GM19043 (cell line): ENCODE measurements around the gene ZNF580.

Experiments used
- ATAC-seq: cut with Tn5 transposase; IDR thresholded peaks from one replicate; pipeline ENCODE4 v1.9.1; 2021; ENCODE audit warnings: low read depth; ENCODE audit not compliant: unreplicated experiment

Gene ZNF580

DNA sequence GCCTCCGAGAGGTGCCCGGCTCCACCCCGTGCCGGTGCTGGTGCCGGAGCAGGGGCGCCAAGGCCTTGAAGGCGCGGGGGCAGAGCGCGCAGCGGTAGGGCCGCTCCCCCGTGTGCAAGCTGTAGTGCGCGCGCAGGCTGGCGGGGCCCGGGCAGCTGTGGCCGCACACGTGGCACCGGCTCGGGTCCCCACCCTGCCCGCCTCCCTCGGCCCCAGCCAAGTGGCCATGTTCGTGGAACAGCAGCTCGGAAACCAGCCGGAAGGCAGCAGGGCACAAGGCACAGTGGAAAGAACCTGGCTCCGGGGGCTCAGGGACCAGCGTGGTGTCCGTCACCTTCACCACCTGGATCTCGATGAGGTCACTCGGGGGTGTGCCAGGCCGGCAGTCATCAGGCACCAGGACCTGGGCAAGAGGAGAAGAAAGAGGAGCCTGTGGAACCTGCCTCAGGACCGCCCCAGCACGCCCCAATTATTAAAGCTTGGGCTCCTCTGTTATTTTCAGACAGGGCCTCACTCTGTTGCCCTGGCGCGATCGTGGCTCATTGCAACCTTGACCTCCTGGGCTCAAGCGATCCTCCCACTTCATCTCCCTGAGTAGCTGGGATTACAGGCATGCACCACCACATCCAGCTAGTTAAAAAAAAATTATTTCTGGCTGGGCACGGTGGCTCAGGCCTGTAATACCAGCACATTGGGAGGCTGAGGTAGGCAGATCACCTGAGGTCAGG, 18.4 kb upstream of the ZNF580 start:
- ATAC-seq, result no peak

DNA sequence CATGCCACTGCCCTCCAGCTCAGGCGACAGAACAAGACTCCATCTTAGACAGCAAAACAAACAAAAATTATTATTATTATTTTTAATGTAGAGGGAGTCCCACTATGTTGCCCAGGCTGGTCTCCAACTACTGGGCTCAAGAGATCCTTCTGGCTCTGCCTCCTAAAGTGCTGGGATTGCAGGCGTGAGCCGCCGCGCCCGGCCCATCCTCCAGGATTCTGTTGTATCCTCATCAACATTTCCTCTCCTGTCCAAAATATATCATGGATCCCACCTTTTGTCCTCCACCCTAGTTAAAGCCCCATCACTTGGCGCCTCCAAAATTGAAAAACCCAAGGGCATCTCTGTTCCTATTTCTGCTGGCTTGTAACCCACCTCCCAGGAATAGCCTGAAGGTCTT, 17.7 kb upstream of the ZNF580 start:
- no peak for ATAC-seq

DNA sequence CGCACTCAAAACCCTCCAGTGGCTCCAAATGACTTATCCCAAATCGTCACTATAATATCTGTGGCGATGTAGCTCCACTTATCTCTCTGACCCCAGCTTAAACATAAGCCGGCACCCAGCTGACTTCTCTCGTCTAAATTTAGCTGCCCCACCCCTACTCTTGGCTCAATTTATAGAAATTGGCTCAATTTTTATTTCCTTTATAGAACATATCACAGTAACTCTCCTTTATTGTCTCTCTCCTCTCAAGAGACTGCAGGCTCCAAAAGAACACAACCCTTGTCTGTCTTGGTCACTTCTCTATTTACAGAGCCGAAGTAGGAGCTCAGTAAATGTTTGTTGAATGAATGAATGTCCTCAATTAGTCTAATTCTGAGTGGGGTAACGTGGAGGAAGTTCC, 17.2 kb upstream of the ZNF580 start:
- ATAC-seq, result no peak

DNA sequence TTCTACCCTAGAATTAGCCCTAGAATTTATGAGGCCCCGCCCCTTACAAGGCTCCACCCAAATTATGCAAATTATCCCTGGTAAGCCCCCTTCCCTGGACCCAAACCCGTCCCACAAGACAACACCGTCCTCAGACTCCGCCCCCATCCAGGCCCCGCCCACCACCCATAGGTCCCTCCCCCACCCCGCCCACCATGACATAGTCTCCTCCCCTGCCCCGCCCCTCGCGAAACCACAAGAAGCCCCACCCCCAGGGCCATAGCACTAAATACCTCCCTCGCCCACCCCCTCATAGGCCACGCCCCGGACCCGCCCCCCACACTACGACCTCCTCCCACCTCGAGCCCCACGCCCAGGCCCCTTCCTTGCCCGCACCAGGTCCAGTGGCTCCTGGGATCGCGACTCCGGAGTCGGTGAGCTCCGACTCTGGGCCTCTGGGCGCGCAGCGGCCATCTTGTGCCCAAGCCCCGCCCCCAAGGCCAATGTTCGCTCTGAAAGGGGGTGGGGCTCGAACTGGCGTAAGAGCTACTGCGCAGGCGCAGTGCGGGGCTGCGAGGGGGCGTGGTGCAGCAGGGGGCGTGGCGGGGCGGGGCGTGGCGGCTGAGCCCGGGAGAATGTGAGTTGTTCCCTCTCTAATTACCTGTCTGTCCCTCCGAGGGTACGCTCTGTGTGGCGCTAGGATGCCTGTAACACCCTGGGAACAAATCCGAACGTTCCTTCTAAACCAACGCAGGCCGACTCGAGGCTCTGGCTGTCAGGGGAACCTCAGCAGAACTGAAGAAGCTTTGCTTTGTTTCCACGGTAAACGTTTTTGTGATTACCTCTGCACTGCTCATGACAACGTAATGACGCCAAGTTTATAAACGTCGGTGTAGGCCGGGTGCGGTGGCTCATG, 16.4 kb upstream of the ZNF580 start, which contains the start of gene ZNF784:
TSS of gene ZNF784 (minus strand) at position 458 of the 895 bp plus-strand sequence. CDS start at position 453, 5 bp downstream.
- ATAC-seq, result peak; percentile 41

DNA sequence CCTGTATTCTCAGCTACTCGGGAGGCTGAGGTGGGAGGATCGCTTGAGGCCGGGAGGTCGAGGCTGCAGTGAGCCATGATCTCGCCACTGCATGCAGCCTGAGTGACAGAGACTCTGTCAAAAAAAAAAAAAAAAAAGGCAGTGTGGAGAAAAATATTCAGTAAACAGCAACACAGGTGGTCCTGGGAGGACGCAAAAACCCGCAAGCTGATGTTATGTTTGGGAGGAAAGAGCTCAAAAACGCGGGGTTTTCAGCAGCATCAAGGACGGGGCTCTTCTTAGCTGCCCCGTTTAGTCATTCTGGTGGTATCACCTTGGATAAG, 15.8 kb upstream of the ZNF580 start:
- no peak for ATAC-seq

DNA sequence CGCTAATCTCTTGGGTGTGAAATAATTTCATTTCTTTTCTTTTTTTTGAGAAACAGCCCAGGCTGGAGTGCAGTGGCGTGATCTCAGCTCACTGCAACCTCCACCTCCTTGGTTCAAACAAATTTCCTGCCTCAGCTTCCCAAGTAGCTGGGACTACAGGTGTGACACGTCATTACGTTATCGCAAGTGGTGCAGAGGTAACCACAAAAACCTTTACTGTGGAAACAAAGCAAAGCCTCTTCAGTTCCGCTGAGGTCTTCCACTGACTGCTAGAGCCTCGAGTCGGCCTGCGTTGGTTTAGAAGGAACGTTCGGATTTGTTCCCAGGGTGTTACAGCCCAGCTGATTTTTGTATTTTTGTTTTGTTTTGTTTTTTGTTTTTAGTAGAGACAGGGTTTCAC, 14.5 kb upstream of the ZNF580 start:
- no peak for ATAC-seq

DNA sequence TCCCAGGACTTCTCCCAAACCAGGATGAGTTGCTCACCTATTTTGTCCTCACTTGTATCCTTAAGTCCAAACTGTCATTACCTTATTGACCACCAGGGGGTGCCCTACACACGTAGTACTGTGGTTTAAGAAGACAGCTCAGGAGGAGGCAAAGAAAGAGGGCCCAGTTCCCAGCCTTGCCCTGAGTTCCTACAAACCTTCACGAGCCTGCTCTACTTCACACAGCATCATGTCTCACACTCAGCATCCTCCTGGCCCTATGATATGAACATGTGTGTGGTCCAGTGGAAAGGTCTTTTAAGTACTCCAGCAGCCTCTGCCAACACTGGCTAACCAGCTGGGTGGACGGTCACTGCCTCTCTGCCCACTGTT, 8.4 kb upstream of the ZNF580 start:
- no peak for ATAC-seq

DNA sequence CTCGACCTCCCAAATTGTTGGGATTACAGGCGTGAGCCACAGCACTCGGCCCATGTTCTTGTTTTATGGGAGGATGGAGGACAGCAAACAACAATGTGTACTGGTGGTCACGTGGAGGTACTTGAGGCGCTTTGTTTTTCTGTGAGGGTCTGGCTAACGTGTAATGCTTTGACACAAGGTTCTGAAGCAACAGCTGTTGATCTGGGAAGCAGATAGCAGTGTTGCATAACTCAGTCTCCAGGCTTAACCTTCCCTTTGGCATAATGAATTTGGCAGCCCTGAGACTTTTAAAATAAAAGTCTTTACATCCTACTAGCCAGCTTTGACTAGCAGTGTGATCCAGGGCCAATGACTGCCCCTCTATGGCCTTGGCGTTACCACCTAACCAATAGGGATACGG, 6.9 kb upstream of the ZNF580 start:
- ATAC-seq, result no peak

DNA sequence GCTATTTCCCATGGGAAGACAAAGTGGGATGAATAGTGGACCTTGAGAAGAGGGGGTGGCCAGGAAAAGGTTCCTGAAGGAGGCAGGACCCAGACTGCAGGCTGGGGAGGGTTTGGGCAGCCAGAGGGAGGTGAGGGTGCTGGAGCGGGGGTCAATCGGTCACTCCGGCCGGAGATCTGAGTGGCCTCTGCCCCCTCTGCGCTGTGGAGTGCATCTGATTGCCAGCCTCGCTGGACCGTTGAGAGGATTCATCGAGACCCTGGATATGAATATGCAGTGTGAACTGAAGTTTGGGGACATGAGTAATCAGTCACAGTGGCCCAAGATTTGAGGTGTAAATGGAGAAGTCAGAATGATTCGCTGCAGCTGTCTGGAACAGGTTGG, 5.5 kb upstream of the ZNF580 start:
- ATAC-seq, result no peak

DNA sequence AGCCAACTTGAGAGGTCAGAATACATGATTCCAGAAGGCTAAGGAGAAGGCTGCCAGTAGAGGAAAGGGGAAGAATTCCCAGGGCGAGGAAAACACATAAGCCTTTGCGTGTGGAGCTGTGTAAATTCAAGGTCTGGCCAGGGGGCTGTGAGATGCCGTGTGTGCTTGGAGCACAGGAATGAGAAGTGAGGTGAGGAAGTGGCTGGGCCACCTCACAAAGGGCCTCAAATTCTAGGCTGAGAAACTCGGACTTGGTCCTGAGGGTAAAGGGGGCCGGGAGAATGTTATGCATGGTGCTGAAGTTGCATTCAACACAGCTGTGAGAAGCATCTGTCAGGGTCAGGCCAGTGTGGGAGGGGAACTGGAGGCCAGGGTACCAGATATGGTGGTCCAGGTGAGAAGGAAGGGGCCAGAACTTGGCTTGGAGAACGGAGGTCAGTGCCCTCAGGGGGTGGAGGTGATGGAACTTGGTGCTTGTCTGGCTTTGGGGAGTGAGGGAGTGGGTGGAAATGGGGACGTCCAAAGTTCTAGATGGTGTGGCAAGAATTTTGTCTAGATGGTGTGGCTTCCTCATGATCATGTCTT, 4.9 kb upstream of the ZNF580 start:
- no peak for ATAC-seq

DNA sequence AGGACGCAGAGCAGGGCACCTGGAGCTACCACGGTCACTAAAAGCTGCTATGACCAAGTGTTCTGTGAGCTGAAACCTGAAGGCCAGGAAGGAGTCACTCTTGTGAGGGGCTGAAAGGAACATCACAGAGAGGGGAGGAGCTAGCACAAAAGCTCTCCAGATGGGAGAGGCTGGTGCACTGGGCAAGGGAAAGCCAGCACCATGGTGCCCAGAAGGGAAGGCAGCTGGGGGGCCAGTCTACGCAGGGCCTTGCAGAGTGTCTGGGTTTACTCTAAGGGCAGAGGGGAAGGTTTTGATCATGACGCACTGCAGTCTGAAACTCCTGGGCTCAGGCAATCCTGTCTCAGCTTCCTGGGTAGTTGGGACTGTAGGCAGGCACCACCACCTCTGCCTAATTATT, 4.1 kb upstream of the ZNF580 start:
- ATAC-seq, result no peak

DNA sequence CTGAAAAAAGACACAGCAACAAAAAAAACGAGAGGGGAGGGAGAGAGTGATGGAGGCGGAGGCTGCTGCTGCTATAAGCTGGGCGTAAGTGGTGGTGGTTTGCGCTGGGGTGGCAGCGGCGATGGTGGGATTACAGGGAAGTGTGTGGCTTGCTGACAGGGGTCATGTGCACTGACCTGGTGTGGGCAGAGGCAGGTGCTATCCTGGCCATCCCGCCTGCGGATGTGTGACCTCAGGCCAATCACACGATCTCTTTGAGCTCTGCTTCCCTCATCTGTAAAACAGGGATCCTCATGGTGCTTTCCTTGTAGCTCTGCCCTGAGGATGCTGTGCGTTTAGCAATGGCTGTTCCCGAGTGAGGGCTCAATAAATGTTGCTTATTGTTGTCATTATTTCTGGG, 3.3 kb upstream of the ZNF580 start:
- ATAC-seq, result no peak

DNA sequence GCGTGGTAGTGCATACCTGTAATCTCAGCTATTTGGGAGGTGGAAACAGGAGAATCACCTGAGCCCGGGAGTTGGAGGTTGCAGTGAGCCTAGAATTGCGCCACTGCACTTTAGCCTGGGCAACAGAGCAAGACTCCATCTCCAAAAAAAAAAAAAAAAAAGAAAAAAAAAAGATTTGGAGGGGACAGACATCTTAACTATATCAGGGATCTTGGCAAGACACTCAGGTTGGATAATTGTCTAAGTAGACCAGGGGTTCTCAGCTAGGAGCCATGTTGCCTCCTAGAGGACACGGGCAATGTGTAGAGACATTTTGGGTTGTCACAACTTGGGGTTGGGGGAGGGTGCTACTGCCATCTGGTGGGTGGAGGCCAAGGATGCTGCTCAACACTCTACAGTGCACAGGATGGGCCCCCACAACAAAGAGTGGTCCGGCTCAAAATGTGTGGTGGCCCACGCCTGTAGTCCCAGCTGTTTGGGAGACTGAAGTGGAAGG, 1.9 kb upstream of the ZNF580 start:
- no peak for ATAC-seq

DNA sequence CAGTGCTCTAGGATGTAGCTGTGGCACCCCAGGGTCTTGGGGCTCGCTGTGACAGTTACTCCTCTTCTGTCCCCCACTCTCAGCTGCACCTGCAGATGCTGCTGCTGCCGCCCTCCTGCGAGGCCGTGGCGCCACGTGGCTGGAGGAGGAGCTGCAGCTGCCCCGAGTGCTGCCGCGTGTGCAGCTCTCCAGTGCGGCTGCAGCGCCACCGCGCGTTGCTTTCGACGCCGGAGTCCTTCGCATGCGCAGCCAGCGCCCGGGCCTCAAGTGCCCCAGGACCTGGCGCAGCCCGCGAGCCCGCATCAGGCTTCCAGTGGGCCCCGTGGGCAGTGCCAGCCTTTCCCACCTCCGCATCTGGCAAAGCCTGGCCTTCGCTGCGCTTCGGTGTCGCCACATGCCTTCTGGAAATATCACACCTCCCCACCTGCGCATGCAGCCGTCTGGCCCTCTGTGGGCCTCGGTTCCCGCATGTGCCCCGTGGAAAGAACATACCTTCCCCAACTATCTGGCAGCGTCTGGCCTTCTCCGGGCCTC, 692 bp upstream of the ZNF580 start:
- no peak for ATAC-seq

DNA sequence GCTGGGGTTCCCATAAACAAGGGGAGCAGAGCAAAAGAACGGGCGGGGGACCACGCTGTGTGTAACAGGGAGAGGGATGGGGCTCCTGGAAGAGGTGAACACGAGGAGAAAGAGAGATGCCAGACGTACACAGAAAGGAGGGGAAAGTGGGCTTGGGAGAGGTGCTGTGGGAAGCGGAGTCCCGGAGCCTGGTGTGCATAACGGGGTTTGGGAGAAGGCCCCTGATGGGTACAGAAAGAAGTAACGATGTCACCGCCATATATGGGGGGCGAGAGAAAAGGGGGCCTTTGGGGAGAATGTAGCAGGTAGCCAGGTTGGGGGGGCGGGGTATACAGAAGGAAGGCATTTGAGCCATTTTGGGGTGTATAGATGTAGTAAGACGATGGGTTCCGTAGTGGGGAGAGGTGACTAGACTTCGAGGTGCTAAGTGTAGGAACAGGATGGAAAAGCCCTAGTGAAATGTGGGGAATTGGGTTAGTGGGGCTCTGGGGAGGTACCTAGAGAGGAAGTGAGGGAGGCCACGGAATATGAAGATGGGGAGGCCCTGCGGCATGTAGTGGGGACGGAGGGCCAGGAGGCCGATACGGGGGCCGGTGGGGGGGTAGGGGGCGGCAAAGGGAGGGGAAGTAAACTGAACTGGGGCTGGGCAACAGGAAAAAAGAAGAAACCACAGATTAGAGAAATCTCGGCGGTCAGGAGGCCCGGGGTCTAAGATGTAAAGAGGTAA, 787 bp downstream of the ZNF580 start:
- ATAC-seq, result no peak

DNA sequence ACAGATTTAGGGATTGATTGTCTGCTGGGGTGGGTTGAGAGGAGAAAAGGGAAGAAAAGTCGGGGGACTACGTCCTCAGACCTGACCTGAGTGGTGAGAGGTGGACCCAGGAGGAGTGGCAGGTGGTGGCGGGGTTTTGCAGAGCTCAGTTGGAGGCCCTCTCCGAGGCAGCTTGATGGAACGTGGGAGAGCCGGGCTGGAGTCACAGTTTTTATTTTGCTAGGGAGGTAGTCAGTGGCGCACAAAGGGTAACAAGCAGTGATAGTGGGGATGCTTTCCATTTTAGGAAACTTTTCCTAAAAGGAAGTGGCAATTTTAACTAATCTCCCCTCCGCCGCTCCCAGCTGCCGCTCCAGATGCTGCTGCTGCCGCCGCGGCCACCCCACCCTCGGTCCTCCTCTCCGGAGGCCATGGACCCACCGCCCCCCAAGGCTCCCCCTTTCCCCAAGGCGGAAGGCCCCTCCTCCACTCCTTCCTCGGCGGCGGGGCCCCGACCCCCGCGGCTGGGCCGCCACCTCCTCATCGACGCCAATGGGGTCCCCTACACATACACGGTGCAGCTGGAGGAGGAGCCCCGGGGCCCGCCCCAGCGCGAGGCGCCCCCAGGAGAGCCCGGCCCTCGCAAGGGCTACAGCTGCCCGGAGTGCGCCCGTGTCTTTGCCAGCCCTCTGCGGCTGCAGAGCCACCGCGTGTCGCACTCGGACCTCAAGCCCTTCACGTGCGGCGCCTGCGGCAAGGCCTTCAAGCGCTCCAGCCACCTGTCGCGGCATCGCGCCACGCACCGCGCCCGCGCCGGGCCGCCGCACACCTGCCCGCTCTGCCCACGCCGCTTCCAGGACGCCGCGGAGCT, 1.6 kb downstream of the ZNF580 start:
- ATAC-seq, result no peak

DNA sequence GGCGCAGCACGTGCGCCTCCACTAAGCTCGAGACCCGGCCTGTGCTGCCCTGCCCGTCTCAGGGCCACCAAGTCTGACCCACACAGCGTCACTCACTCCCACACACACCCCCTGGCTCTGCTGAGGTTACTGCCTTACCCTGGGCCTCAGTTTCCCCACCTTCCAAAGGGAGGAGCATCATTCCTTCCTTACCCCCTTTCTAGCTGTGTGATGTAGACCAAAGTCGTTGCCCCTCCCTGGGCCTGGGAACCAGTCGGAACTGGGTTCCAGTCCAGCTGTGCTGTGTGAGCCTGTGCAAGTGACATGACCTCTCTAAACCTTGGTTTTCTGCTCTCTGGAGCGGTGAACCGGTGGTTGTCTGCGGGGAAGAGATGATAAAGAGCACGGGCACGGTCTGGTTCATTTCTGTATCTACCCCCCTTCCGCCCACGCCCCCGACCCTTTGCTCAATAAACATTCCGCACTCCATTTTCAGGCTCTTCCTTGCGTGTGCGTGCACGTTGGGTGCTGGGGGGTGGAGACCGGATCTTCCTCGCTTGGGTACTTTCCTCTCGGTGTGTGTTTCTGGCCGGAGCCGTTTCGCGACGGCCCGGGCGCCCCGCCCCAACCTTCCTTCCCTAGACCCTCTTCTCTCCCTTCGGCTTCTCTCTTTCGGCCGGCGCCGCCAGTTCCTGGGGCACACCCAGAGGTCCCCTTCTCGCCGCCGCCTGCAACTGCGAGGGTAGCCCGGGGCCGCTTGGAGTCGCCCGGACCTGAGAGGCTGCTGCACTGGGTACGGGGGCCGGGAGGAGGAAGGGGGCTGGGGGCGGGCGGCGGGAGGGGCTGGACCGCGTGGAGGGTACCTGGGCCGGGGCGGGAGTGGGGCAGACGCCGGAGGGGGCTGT, 2.4 kb downstream of the ZNF580 start, which contains the start of gene ZNF581:
TSS of gene ZNF581 (plus strand) at position 647 of the 884 bp plus-strand sequence. CDS start 923 bp downstream, outside the sequence.
- no peak for ATAC-seq

DNA sequence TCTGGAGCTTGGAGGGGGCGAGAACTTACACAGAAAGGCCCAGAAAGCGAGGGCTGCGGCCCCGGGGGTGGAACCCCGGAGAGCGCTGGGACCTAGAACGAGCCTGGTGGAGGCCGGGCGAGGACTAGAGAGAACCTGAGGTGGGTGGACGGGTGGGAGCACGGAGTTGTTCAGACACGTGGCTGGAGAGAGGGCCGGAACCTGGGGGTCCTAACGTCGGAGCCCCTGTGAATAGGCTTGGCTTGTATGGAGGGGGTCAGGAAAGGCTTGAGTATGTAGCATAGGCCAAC, 3.0 kb downstream of the ZNF580 start:
- ATAC-seq, result no peak
